Heart left ventricle (tissue), 13 donors: ENCODE data around the gene HUNK.

Experiments
- CTCF ChIP-seq, 12 donors: fragments of 200-600 bp; sonication (generic) in 4 of 12; IDR thresholded peaks; one replicate each; pipeline versions ENCODE4 v1.5.0 to v1.8.0; 2018 to 2022; ENCODE audit warnings: antibody characterized with exemption in 12 of 12, mild to moderate bottlenecking in 5 of 12
- POLR2A ChIP-seq, 2 donors: fragments of 450-650 bp; IDR thresholded peaks; one replicate each; pipeline ENCODE4 v1.6.1; 2017; ENCODE audit warnings: antibody characterized with exemption in 2 of 2, mild to moderate bottlenecking in 2 of 2, moderate library complexity in 2 of 2
- donor health status: ischemic (EF 13 %, LVEDD 7.1; RV severe dilation, severe dysfunction).
- donor health status: DM: no; HTN: yes; CAD: no.
- donor health status: DM: no; HTN: no; CAD: no.
- donor health status: ischemic (EF 25% LVEDD 6.9; RV normal size, moderate dysfunction).
- donor health status: ischemic (EF 25% LVEDD 5.7; RV mildly dilated, moderate dysfunction).
- donor health status: ischemic (EF 35%, LVEDD 5.7; RV mildly dilated, moderate dysfunction).
- donor health status: nonischemic (EF 11% LVEDD 7.7; RV severe dilation, severe dysfunction).
- donor health status: DM: yes; HTN: yes; CAD: no.
- donor health status: PGD.
- donor health status: ischemic (EF 29% LVEDD 5.4; RV normal size, mild dysfunction).
- donor health status: nonischemic (EF 23%, LVEDD 6.1; RV moderate dilation, normal function).

DNA sequence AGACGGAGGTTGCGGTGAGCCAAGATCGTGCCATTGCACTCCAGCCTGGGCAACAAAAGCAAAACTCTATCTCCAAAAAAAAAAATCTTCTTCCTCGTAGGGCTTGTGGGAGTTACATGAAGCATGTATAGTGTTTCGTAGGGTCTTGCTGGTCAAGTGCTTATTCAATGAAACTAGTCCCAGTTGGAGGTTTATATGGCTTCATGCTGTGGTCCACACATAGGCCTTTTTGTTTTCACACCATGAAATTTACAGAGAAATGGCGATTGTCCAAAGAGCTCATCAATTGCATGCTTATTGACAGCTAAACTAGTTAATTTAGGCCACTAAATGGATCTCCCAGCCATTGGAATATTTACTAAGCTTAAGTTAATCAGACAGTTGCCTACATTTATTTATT is 29.6 kb downstream of the HUNK start:
- TF ChIP-seq CTCF (IDR thresholded peaks at IDR 0.05): no peak
- TF ChIP-seq POLR2A (IDR thresholded peaks at IDR 0.05): no peak
